Psoas muscle (tissue), 8 donors: ENCODE measurements around the gene ALKBH2. TPM values are rescaled to one million over a fixed set of nuclear protein-coding genes. Genes with fewer than 3 reads are reported as not detected.

Source experiments
- ATAC-seq, 4 donors: fragments of 200-7000 bp; cut with Tn5 transposase; one replicate each; pipeline ENCODE4 v1.9.1; 2020; ENCODE audit warnings: moderate library complexity in 3 of 4, mild to moderate bottlenecking in 2 of 4
- DNase-seq, 2 donors: peaks; one replicate each; pipeline ENCODE4 v3.0.0-alpha.2; 2020
- H3K27ac ChIP-seq: fragments of 200-600 bp; one replicate; pipeline ENCODE4 v1.8.0; 2022
- H3K27me3 ChIP-seq, 3 donors: fragments of 200-600 bp in 1 of 3; one replicate each; pipeline versions ENCODE4 v1.6.1 to v1.8.0; 2013 to 2022; ENCODE audit warnings: low read length in 2 of 3, mild to moderate bottlenecking in 2 of 3, moderate library complexity in 1 of 3; ENCODE audit not compliant: insufficient read depth in 3 of 3
- H3K36me3 ChIP-seq, 2 donors: fragments of 200-600 bp in 1 of 2; one replicate each; pipeline versions ENCODE4 v1.6.1 to v1.8.0; 2013 to 2022; ENCODE audit warnings: low read depth in 1 of 2, mild to moderate bottlenecking in 1 of 2, moderate library complexity in 1 of 2; ENCODE audit not compliant: insufficient read depth in 1 of 2
- H3K4me1 ChIP-seq: fragments of 200-600 bp; one replicate; pipeline ENCODE4 v1.8.0; 2022
- H3K4me3 ChIP-seq: fragments of 200-600 bp; one replicate; pipeline ENCODE4 v1.8.0; 2022; ENCODE audit warnings: mild to moderate bottlenecking
- H3K9me3 ChIP-seq: fragments of 200-600 bp; one replicate; pipeline ENCODE4 v1.8.0; 2022
- WGBS, 3 donors: extraction: QIAGEN DNeasy Blood & Tissue Kit; methylation state at CpG; one replicate each; pipeline versions ENCODE4 v1.1.6 to v1.1.7; 2013; 5-methylcytosine and 5-hydroxymethylcytosine counted together
- intact Hi-C, 2 donors: fragments of 100-400 bp; cut with DNase I; formaldehyde crosslinking; loops; one replicate each; pipeline versions ENCODE4 v1.11.0 to v1.14.2; 2022
- polyA plus RNA-seq, 3 donors: library from polyadenylated mRNA; stranded (reverse); fragments of 200-250 nt; gene quantifications; one replicate each; pipeline ENCODE4 v1.2.3, GENCODE V29; 2013
- total RNA-seq, 4 donors: library from RNA; stranded (reverse); fragmentation: NEBNext Ultra II Directional in 2 of 4; extraction: Animal tissue kit (Norgen Biotek cat#: 25700) in 2 of 4; gene quantifications; one replicate each; pipeline versions ENCODE4 v1.2.1 to v1.2.4, GENCODE V29; 2021 to 2023
- TF ChIP-seq, protein P1 (sequence below): fragments of 200-600 bp; IDR thresholded peaks from one replicate; pipeline ENCODE4 v1.8.0; 2022; ENCODE audit warnings: antibody characterized with exemption
- donor health status: healthy with polysubstance abuse.
- donor health status: DM: no; HTN: no; CAD: no; lungs with moderate emphysema.
- donor health status: Bipolar disorder and iron deficiency.
- donor health status: healthy.
- donor health status: DM: yes; HTN: yes; CAD: no.
- donor health status: DM: no; HTN: no; CAD: no.
- donor health status: DM: no; HTN: no; CAD: no.
- donor health status: DM: yes; HTN: yes; CAD: no.

The ALKBH2 gene
- total and polyA plus RNA-seq, 7 donors = 7.3 to 50.4 (median 25.3) TPM

DNA sequence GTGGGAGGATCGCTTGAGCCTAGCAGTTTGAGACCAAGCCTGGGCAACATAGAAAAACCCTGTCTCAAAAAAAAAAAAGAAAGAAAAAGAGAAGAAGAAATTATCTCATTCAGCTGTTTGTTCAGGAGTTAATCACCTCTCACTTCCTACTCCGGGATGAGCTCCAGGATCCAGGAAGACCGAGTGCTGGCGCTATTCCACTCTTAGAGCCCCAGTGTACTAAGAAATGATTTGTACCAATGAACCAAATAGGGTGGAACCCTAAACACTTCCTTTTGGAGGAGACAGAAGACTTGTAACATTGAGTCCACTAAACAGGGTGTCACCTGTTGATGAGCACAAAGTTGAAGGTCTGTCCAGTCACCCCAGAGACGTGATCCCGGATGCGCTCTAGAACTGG lies 3.6 kb downstream of the ALKBH2 start:
- Histone ChIP-seq H3K9me3 (no peaks in the 10 kb centered on the region), H3K4me1 (peaks cover 8% of the 10 kb centered on the region), H3K27ac (no peak overlapping the region), H3K4me3 (no peak overlapping the region), H3K27me3 (no peaks in the 10 kb centered on the region), H3K36me3 (peaks cover 0 to 75% of the 10 kb centered on the region in 2 donors)
- DNase-seq (no peak), ATAC-seq (no peak)
- TF ChIP-seq, protein P1, sequence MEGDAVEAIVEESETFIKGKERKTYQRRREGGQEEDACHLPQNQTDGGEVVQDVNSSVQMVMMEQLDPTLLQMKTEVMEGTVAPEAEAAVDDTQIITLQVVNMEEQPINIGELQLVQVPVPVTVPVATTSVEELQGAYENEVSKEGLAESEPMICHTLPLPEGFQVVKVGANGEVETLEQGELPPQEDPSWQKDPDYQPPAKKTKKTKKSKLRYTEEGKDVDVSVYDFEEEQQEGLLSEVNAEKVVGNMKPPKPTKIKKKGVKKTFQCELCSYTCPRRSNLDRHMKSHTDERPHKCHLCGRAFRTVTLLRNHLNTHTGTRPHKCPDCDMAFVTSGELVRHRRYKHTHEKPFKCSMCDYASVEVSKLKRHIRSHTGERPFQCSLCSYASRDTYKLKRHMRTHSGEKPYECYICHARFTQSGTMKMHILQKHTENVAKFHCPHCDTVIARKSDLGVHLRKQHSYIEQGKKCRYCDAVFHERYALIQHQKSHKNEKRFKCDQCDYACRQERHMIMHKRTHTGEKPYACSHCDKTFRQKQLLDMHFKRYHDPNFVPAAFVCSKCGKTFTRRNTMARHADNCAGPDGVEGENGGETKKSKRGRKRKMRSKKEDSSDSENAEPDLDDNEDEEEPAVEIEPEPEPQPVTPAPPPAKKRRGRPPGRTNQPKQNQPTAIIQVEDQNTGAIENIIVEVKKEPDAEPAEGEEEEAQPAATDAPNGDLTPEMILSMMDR = no peak
- 83 to 87% (median 86%) methylated on average over 7 of the region's 7 CpGs for WGBS, 3 donors
- intact Hi-C loops = loop anchor here (5.0 to 10.0 kb wide), 5 partner anchors 132 to 527 kb away; partner anchors contain the start of genes ISCU (in 1 of the 2), SART3 (in 1 of the 2) and SSH1 (in 1 of the 2)

DNA sequence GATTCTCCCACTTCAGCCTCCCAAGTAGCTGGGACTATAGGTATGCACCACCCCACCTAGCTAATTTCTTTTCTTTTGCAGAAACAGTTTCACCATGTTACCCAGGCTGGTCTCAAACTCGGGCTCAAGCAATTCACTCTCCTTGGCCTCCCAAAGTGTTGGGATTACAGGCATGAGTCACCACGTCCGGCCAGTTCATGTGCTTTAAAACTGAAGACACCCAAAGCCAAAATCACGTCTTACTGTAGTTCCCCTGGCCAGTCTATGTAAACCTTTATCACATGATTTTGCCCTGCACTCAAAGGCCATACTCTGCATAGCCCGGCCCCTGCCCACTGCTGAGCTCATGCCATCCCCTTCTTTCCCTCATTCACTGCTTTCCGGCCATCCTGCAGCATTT lies 4.5 kb downstream of the ALKBH2 start:
- TF ChIP-seq, protein P1 = no peak
- Histone ChIP-seq H3K27me3 (no peaks in the 10 kb centered on the region), H3K4me3 (no peak overlapping the region), H3K27ac (no peak overlapping the region), H3K9me3 (no peaks in the 10 kb centered on the region), H3K36me3 (peaks cover 0 to 84% of the 10 kb centered on the region in 2 donors), H3K4me1 (peaks cover 8% of the 10 kb centered on the region)
- no peak for ATAC-seq
- DNase-seq = no peak
- WGBS, 3 donors = 72 to 82% (median 78%) methylated on average over 6 of the region's 6 CpGs
- intact Hi-C loops = loop anchor here in 1 of 2 donors (5.0 kb wide), 1 partner anchor 282 kb away; no protein-coding TSS in a partner anchor

DNA sequence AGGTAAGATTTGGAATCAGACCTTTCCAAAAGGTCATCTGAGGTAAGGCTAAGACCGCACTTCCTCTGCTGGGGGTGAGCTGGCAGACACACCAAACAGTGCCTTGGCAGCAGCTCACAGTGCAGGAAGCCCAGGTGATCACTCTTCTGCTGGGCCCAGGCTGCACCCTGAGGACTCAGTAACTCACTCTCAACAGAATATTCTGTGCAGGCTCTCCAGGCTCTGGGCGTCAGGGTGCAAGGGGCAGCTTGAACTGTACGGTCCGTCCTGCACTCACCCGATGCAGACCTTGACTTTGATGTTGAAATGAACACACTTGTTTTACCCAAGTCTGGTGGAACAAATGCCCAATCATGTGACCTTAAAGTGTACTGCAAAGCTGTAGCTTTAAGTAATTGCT lies 6.0 kb downstream of the ALKBH2 start:
- Histone ChIP-seq H3K4me1 (peaks cover under 1% of the 10 kb centered on the region), H3K27ac (no peak overlapping the region), H3K36me3 (peaks cover 0 to 99% of the 10 kb centered on the region in 2 donors), H3K4me3 (no peak overlapping the region), H3K27me3 (no peaks in the 10 kb centered on the region), H3K9me3 (no peaks in the 10 kb centered on the region)
- TF ChIP-seq, protein P1 = no peak
- DNase-seq = no peak
- 23 to 48% (median 42%) methylated on average over 5 of the region's 5 CpGs for WGBS, 3 donors
- intact Hi-C loops = loop anchor here in 1 of 2 donors (5.0 kb wide), 1 partner anchor 280 kb away; no protein-coding TSS in a partner anchor
- ATAC-seq = peak in 3 of 4 donors; percentile 31 to 47 (median 46)

DNA sequence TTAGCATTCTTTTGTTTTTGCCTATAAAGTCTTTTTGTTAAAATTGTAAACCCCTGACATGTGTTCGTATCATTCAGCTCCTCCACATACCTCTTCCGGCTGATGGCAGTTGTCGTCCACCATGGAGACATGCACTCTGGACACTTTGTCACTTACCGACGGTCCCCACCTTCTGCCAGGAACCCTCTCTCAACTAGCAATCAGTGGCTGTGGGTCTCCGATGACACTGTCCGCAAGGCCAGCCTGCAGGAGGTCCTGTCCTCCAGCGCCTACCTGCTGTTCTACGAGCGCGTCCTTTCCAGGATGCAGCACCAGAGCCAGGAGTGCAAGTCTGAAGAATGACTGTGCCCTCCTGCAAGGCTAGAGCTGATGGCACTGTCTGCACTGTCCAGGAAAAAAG lies 7.7 kb downstream of the ALKBH2 start:
- no peak for ATAC-seq
- TF ChIP-seq, protein P1 = no peak
- Histone ChIP-seq H3K27ac (no peak overlapping the region), H3K4me1 (no peaks in the 10 kb centered on the region), H3K9me3 (no peaks in the 10 kb centered on the region), H3K27me3 (no peaks in the 10 kb centered on the region), H3K36me3 (peaks cover 0 to 100% of the 10 kb centered on the region in 2 donors), H3K4me3 (no peak overlapping the region)
- 87 to 93% (median 89%) methylated on average over 11 of the region's 11 CpGs for WGBS, 3 donors
- intact Hi-C loops = loop anchor here in 1 of 2 donors (5.0 kb wide), 1 partner anchor 278 kb away; no protein-coding TSS in a partner anchor
- no peak for DNase-seq

DNA sequence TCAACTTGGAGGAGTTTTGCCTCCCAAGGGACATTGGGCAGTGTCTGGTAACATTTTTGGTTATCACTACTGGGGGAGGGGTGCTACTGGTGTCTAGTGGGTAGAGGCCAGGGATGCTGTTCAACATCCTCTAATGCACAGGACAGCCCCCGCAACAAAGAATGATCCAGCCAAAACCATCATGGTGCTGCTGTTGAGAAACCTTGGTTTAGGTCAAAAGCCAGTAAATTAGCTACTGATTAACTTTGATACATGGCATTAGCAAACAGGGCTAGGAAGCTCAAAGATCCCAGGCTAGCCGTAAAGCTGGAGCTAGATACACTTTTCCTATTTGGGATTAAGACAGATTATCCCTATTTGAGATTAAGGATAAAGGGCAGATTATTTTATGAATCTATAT lies 8.8 kb downstream of the ALKBH2 start:
- no peak for ATAC-seq
- Histone ChIP-seq H3K4me1 (no peaks in the 10 kb centered on the region), H3K27me3 (no peaks in the 10 kb centered on the region), H3K36me3 (peaks cover 4 to 97% of the 10 kb centered on the region in 2 donors), H3K4me3 (no peak overlapping the region), H3K9me3 (no peaks in the 10 kb centered on the region), H3K27ac (no peak overlapping the region)
- WGBS, 3 donors = 93 to 95% (median 95%) methylated on average over 2 of the region's 2 CpGs
- no peak for DNase-seq
- intact Hi-C loops = no loop called here
- TF ChIP-seq, protein P1 = no peak
